ENCODE measurements around the gene SLC39A3. TPM values are rescaled to one million over a fixed set of nuclear protein-coding genes. Genes with fewer than 3 reads are reported as not detected.

SLC39A3 gene
- total and polyA plus RNA-seq, 10 of the 15 experiments (the other 5 are each of a cell fraction or from before 2014, with no cell fraction given), result 0.63 to 67.1 (median 51.2) TPM

DNA sequence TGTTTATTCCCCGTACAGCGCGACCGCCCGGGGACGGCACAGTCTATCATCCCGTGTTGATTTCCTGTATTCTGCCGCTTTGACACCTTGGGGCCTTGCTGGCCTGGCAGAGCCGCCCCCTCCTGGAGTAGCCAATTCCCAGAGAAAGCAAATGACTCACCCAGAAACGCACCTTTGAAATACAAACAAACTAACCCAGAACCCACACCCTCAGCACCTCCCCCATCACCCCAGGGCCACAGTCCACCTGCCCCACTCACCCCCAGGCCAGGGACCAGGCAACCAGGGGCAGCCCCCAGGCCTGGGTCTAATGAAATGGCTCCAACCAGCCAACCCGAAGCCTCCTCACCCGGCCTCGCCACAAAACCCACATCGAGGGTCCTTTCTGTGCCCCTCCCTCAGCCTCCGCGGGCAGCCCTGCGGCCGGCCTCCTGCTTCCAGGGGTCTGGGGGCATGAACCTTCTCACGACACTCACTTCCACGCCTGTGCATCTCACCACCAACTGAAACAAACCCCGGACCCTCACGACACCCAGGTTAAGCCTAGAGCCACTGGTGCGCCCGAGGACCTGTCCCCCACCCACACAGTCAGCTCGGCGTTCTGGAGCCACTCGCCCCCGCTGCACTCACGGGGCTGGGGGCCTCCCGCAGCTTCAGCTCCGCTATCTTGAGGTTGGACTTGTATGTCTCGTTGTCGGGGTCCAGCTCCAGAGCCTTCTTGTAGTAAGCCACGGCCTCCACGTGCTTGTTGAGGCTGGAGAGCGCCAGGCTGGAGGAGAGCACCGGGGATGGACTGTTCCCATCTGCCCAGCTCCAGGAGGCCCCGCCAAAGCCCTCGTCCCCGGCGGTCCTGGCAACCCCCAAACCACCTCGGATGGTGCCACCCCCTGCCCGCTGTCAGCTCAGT is 22.3 kb upstream of the SLC39A3 start:
- ChIA-PET POLR2A (no interaction called here), CTCF (no interaction called here)
- WGBS (ENCODE audit: insufficient coverage, insufficient replicate concordance, low lambda C conversion rate, missing lambda C conversion rate), result 95% methylated on average over 35 of the region's 43 CpGs

More for the DNA sequence above, 22.3 kb upstream of the SLC39A3 start:
- TF ChIP-seq MTA3 (IDR thresholded peaks at IDR 0.05; ENCODE audit: borderline replicate concordance, low read length), result no peak
- TF ChIP-seq, protein P1, sequence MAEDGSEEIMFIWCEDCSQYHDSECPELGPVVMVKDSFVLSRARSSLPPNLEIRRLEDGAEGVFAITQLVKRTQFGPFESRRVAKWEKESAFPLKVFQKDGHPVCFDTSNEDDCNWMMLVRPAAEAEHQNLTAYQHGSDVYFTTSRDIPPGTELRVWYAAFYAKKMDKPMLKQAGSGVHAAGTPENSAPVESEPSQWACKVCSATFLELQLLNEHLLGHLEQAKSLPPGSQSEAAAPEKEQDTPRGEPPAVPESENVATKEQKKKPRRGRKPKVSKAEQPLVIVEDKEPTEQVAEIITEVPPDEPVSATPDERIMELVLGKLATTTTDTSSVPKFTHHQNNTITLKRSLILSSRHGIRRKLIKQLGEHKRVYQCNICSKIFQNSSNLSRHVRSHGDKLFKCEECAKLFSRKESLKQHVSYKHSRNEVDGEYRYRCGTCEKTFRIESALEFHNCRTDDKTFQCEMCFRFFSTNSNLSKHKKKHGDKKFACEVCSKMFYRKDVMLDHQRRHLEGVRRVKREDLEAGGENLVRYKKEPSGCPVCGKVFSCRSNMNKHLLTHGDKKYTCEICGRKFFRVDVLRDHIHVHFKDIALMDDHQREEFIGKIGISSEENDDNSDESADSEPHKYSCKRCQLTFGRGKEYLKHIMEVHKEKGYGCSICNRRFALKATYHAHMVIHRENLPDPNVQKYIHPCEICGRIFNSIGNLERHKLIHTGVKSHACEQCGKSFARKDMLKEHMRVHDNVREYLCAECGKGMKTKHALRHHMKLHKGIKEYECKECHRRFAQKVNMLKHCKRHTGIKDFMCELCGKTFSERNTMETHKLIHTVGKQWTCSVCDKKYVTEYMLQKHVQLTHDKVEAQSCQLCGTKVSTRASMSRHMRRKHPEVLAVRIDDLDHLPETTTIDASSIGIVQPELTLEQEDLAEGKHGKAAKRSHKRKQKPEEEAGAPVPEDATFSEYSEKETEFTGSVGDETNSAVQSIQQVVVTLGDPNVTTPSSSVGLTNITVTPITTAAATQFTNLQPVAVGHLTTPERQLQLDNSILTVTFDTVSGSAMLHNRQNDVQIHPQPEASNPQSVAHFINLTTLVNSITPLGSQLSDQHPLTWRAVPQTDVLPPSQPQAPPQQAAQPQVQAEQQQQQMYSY (CRISPR knock-in tag; IDR thresholded peaks at IDR 0.05), result no peak
- TF ChIP-seq, protein P2, sequence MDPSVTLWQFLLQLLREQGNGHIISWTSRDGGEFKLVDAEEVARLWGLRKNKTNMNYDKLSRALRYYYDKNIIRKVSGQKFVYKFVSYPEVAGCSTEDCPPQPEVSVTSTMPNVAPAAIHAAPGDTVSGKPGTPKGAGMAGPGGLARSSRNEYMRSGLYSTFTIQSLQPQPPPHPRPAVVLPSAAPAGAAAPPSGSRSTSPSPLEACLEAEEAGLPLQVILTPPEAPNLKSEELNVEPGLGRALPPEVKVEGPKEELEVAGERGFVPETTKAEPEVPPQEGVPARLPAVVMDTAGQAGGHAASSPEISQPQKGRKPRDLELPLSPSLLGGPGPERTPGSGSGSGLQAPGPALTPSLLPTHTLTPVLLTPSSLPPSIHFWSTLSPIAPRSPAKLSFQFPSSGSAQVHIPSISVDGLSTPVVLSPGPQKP (IDR thresholded peaks at IDR 0.05; ENCODE audit: low read depth, low read length), result no peak
- Histone ChIP-seq H3K4me2 (ENCODE audit: control insufficient read depth, insufficient read depth) (no peak overlapping the region), H4K20me1 (ENCODE audit: control insufficient read depth, insufficient read depth) (no peaks in the 10 kb centered on the region), H3K4me3 (no peak overlapping the region), H3K27ac (ENCODE audit: control insufficient read depth, insufficient read depth) (no peak overlapping the region), H3K9me3 (replicated peaks; ENCODE audit: control insufficient read depth, insufficient read depth, low read length) (no peaks in the 10 kb centered on the region), H3K4me1 (ENCODE audit: control insufficient read depth, insufficient read depth, low read length) (no peaks in the 10 kb centered on the region), H3K9ac (ENCODE audit: control insufficient read depth, insufficient read depth, low read length) (no peak overlapping the region), H3K27me3 (replicated peaks in 1 of 2; ENCODE audit: control insufficient read depth in 2 of 2, insufficient read depth in 2 of 2, low read length in 1 of 2) (no peaks in the 10 kb centered on the region), H3K36me3 (ENCODE audit: control insufficient read depth in 2 of 2, insufficient read depth in 2 of 2, low read length in 1 of 2) (peaks cover 13 to 40% of the 10 kb centered on the region in 2 experiments), H2AFZ (ENCODE audit: control insufficient read depth, low read depth, low read length) (no peak overlapping the region), H3K79me2 (ENCODE audit: control insufficient read depth, insufficient read depth, low read length) (no peaks in the 10 kb centered on the region)
- in situ Hi-C loops (cut with MboI), result no loop called here
- ChIA-PET SMC1A (ENCODE audit: uncharacterized antibody, unreplicated experiment) (no interaction called here), RAD21 (ENCODE audit: unreplicated experiment) (no interaction called here)
- ATAC-seq (no peak), FAIRE-seq (no peak), DNase-seq (ENCODE audit: low read depth, low spot score) (no peak)
- intact Hi-C loops (cut with micrococcal nuclease; ENCODE audit: unreplicated experiment), result no loop called here
- BruUV-seq (replicated peaks), result no TSS peak

All from GM12878 (cell line).